ENCODE data around the gene GPER1.

DNA sequence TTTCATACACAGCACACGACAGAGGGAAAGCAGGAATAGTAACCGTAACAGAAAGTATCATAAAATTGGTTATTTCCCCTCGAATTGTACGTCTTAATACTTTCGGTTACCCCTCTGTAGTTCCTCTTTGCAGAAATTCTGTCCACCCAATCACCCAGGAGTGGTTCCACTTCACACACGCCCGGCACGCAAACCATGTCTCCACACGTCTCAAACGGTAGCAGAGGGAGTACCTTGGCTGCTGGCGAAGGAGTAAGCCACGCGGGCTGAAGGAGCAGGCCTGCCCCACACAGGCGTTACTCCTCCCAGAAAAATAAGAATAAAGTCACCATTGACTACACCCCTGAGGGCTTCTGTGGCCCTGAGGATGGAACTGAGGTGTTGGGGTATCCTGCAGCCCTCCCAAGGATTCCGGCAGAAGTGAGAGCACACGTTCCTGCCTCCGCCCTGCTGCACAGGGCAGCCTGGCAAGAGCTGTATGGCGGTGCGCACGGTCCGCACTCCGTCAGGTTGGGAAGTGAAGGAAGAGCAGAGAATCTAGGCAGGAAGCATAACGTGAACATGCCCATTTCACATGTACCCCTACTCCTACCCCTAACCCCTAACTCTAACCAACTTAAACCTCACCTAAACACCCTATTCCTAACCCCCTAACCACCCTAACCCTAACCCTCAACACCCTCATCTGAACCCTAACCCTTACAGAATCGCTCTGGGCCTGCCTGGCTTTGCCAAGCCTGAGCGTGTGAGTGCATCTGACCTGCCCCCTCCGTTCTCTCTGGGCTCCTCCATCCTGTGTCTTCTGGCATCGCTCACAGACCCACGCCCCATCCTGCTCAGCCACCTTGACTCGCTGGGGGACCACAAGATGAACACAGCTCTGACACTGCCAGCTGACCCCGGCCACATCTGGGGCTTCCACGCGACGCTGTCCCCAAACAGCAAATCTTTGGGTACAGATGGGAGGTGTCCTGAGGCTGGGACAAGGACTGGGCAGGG lies 25.3 kb upstream of the GPER1 start:
- TF ChIP-seq GATA2 (IDR thresholded peaks at IDR 0.05; ENCODE audit: low read depth, low read length) (no peak), GATA3 (IDR thresholded peaks at IDR 0.05; ENCODE audit: low read depth, low read length) (no peak)

All from SH-SY5Y (cell line).